Measurements from ENCODE around the gene NNAT. TPM values are rescaled to one million over a fixed set of nuclear protein-coding genes. Genes with fewer than 3 reads are reported as not detected.

NNAT gene, protein sequence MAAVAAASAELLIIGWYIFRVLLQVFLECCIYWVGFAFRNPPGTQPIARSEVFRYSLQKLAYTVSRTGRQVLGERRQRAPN
- 1.3 and 5.2 TPM in 2 replicates for total RNA-seq

DNA sequence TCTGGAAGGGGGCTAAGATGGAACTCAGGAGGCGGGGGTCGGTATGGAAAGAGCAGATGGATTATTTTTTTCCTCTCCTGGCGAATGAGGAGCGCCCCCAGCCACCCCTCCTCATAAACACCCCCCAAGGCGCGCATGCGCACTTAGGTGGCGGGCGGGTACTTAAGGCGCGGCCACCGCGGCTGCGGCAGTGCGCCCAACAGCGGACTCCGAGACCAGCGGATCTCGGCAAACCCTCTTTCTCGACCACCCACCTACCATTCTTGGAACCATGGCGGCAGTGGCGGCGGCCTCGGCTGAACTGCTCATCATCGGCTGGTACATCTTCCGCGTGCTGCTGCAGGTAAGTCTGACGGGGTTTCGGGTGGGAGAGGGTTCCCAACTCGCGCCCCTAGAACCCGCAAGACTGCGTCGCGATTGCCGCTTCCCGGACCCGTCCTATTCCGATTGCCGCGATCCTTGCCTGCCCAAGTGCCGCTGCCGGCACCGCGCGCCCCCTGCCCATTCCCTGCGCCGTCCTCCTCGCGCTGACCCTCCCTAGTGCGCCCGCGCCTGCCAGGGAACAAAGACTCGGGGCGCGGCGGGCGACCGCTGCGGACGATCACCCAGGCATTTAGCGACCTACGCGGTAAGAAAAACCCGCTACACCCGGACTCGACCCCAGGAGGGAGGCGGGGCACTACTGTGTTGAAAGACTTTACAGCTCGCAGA lies at the start of gene NNAT:
Gene NNAT, plus strand, starts transcription at position 190 of the 711 bp plus-strand sequence. Its CDS starts 82 bp downstream, at position 272.

DNA sequence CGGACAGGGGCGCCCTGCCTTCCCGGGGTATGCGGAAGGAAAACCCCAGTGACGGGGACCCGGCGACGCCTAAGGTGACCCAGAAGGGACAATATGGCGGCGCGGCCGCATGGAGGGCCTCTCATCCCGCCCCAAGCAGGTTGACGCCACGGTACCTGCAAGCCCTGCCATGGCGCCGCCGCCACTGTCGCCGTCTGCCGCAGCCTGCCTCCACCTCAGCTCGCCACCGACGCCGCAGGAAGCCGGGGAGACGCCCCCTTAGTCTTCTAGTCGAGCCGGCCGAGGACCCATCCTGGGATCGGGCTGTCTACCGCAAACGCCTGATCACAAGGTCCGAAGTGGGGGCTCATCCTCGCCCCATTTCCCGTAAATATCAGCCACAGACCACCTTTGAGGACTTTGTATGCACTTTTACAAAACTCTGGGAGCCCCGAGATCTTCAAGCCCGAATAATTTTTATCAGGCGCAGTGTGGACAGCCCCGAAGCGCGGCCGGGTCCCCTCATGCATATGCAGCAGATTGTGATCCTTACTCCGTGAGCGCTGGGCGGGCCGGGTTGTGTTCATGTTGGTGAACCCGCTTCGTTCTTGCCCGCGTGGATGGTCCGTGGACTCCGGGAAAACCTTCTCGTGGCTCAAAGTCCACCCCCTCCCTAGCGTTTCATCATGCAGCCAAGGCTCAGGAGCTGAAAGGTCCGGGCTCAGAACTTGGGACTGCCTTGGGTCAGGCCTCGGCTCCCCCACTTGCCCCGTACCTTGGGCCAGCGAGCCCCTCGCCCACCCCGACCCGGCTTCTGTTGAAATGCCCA lies 6.8 kb downstream of the NNAT start, which contains the start of gene BLCAP:
Gene BLCAP, minus strand, starts transcription at position 239 of the 808 bp plus-strand sequence. CDS start 8,702 bp downstream, outside the sequence.

Other genes with a start within 250 kb of the NNAT start
- gene MANBAL, start 231.6 kb upstream of the NNAT start, total RNA-seq: 13.3 and 15.7 TPM in 2 replicates
- gene SRC, start 175.1 kb upstream of the NNAT start, total RNA-seq: 19.6 and 20.6 TPM in 2 replicates
- 65.5 and 85.6 TPM in 2 replicates for gene BLCAP, start 6.6 kb downstream of the NNAT start, total RNA-seq
- gene CTNNBL1, start 172.8 kb downstream of the NNAT start, total RNA-seq: 21.3 and 21.9 TPM in 2 replicates

Measured in vein endothelial cell (primary cell).